GM12892 (cell line): ENCODE measurements around the gene MAGEC3.

Experiments
- DNase-seq: peaks from one replicate; pipeline ENCODE4 v3.0.0; 2011; ENCODE audit not compliant: insufficient read length
- FAIRE-seq: peaks from 2 replicates; lab custom pipeline; 2011; peaks lifted over from hg19 to GRCh38; lab: Jason Lieb, UNC
- POLR2A ChIP-seq: IDR thresholded peaks from 2 replicates; pipeline ENCODE4 v1.6.1; 2011; ENCODE audit warnings: low read depth, low read length, control low read depth
- POLR2AphosphoS5 ChIP-seq: IDR thresholded peaks from 2 replicates; pipeline ENCODE4 v1.6.1; 2011; ENCODE audit warnings: low read depth, low read length, control low read depth
- TAF1 ChIP-seq: IDR thresholded peaks from 2 replicates; pipeline ENCODE4 v1.6.1; 2011; ENCODE audit warnings: low read depth, mild to moderate bottlenecking, control low read depth, low read length, borderline replicate concordance

MAGEC3 gene

DNA sequence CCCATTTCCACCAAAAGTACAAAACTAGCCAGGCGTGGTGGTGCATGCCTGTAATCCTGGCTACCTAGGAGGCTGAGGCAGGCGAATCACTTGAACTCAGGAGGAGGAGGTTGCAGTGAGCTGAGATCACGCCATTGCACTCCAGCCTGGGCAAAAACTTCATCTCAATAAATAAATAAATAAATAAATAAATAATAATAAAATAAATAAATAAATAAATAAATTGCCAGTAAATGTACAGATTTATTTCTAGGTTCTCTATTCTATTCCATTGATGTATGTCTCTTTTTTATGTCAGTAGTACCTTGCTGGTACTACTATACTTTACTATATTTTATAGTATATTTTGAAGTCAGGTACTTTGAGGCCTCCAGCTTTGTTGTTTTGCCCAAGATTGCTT is 109.2 kb downstream of the MAGEC3 start:
- no peak for FAIRE-seq
- DNase-seq, result no peak
- TF ChIP-seq POLR2A (no peak), TAF1 (no peak), POLR2AphosphoS5 (no peak)
